Pancreas (tissue), 10 donors: ENCODE data around the gene TGFBR3L. TPM values are rescaled to one million over a fixed set of nuclear protein-coding genes. Genes with fewer than 3 reads are reported as not detected.

Experiments
- ATAC-seq, 4 donors: fragments of 200-7000 bp; cut with Tn5 transposase; one replicate each; pipeline versions ENCODE4 v1.8.0 to v1.9.1; 2020; ENCODE audit warnings: mild to moderate bottlenecking in 4 of 4, moderate library complexity in 4 of 4
- DNase-seq, 6 donors: peaks; one replicate each; pipeline ENCODE4 v3.0.0-alpha.2; 2020
- FAIRE-seq: peaks from 2 replicates; lab custom pipeline; 2012; peaks lifted over from hg19 to GRCh38; lab: Jason Lieb, UNC
- H3K27ac ChIP-seq, 4 donors: fragments of 200-600 bp; sonication (generic); 1 replicate in 3 of 4; 2 replicates in 1 of 4; pipeline versions ENCODE4 v1.5.0 to v1.8.0; 2020
- H3K27me3 ChIP-seq, 4 donors: fragments of 200-600 bp; one replicate each; pipeline ENCODE4 v1.8.0; 2021
- H3K36me3 ChIP-seq, 3 donors: fragments of 200-600 bp; sonication (generic) in 1 of 3; one replicate each; pipeline versions ENCODE4 v1.5.0 to v1.8.0; 2020 to 2021
- H3K4me1 ChIP-seq, 3 donors: fragments of 200-600 bp; one replicate each; pipeline ENCODE4 v1.8.0; 2021
- H3K4me3 ChIP-seq, 4 donors: fragments of 200-600 bp; sonication (generic) in 2 of 4; one replicate each; pipeline versions ENCODE4 v1.5.0 to v1.8.0; 2020 to 2021
- H3K9me3 ChIP-seq, 4 donors: fragments of 200-600 bp; one replicate each; pipeline ENCODE4 v1.8.0; 2021
- WGBS, 2 donors: extraction: QIAGEN DNeasy Blood & Tissue Kit; methylation state at CpG; one replicate each; pipeline ENCODE4 v1.1.7; 2013; 5-methylcytosine and 5-hydroxymethylcytosine counted together
- intact Hi-C, 3 donors: fragments of 100-400 bp; cut with DNase I; formaldehyde crosslinking; loops; one replicate each; pipeline versions ENCODE4 v1.11.1 to v1.14.2; 2022
- polyA plus RNA-seq, 2 donors: library from polyadenylated mRNA; stranded (reverse); fragments of 200-250 nt; gene quantifications; one replicate each; pipeline ENCODE4 v1.2.3, GENCODE V29; 2013
- total RNA-seq, 6 donors: library from RNA; stranded (reverse); fragmentation: NEBNext Ultra II Directional in 4 of 6; extraction: Animal tissue kit (Norgen Biotek cat#: 25700) in 4 of 6; gene quantifications; one replicate each; pipeline versions ENCODE4 v1.2.1 to v1.2.4, GENCODE V29; 2021 to 2023
- TF ChIP-seq, protein P1 (sequence below), 4 donors: fragments of 200-600 bp; sonication (generic) in 3 of 4; IDR thresholded peaks; one replicate each; pipeline versions ENCODE4 v1.5.0 to v1.8.0; 2021; ENCODE audit warnings: antibody characterized with exemption in 4 of 4
- donor health status: healthy with polysubstance abuse.
- donor health status: DM: no; HTN: no; CAD: no; lungs with moderate emphysema.
- donor health status: DM: no; HTN: no; CAD: no.
- donor health status: control.
- donor health status: control.
- donor health status: Bipolar disorder and iron deficiency.
- donor health status: DM: yes; HTN: yes; CAD: no.
- donor health status: DM: no; HTN: no; CAD: no.
- donor health status: DM: no; HTN: no; CAD: no.
- donor health status: DM: yes; HTN: yes; CAD: no.

Gene TGFBR3L
- 1 to 10 TPM in 1 of 6 donors, under 1 TPM in 4, not detected in 1; 0.16 to 1.1 (median 0.52) TPM for total RNA-seq
- polyA plus RNA-seq = 1 to 10 TPM in 1 of 2 donors, not detected in 1; 2.2 TPM

- DNase-seq (peak in 4 of 6 donors; percentile 8 to 82 (median 34)), FAIRE-seq (no peak), ATAC-seq (peak in 2 of 4 donors; percentile 1 to 3)
- Histone ChIP-seq H3K4me1 (peaks cover 0 to 18% (median 6%) of the 10 kb centered on the region in 3 donors), H3K27me3 (peaks cover 0 to 6% (median 0%) of the 10 kb centered on the region in 4 donors), H3K9me3 (no peaks in the 10 kb centered on the region), H3K27ac (no peak within 1 kb of the TSS), H3K4me3 (no peak within 1 kb of the TSS), H3K36me3 (peaks cover 4 to 29% (median 22%) of the 10 kb centered on the region in 3 donors)
- intact Hi-C loops = no loop called here
- TF ChIP-seq, protein P1, sequence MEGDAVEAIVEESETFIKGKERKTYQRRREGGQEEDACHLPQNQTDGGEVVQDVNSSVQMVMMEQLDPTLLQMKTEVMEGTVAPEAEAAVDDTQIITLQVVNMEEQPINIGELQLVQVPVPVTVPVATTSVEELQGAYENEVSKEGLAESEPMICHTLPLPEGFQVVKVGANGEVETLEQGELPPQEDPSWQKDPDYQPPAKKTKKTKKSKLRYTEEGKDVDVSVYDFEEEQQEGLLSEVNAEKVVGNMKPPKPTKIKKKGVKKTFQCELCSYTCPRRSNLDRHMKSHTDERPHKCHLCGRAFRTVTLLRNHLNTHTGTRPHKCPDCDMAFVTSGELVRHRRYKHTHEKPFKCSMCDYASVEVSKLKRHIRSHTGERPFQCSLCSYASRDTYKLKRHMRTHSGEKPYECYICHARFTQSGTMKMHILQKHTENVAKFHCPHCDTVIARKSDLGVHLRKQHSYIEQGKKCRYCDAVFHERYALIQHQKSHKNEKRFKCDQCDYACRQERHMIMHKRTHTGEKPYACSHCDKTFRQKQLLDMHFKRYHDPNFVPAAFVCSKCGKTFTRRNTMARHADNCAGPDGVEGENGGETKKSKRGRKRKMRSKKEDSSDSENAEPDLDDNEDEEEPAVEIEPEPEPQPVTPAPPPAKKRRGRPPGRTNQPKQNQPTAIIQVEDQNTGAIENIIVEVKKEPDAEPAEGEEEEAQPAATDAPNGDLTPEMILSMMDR (IDR thresholded peaks at IDR 0.05) = no peak
- 34 to 36% methylated on average over 12 of the region's 12 CpGs for WGBS, 2 donors
Observed at GRCh38 chr19:7914598-7915045, at the start of gene TGFBR3L. TGFBR3L (plus strand) TSS chr19:7914830.

- ATAC-seq (no peak), FAIRE-seq (no peak), DNase-seq (no peak)
- Histone ChIP-seq H3K27me3 (no peaks in the 10 kb centered on the region), H3K4me3 (no peak overlapping the region), H3K9me3 (no peaks in the 10 kb centered on the region), H3K27ac (no peak overlapping the region), H3K36me3 (no peaks in the 10 kb centered on the region), H3K4me1 (no peaks in the 10 kb centered on the region)
- intact Hi-C loops = no loop called here
- TF ChIP-seq, protein P1 (IDR thresholded peaks at IDR 0.05) = no peak
- 62 to 63% methylated on average over 10 of the region's 10 CpGs for WGBS, 2 donors
Observed at GRCh38 chr19:7865262-7865911, 49.2 kb upstream of the TGFBR3L start.

- no peak overlapping the region for H3K4me3 ChIP-seq
- intact Hi-C loops = no loop called here
- no peaks in the 10 kb centered on the region for H3K9me3 ChIP-seq
- H3K36me3 ChIP-seq = no peaks in the 10 kb centered on the region
- DNase-seq = peak in 1 of 6 donors; percentile 67
- TF ChIP-seq, protein P1 (IDR thresholded peaks at IDR 0.05) = no peak
- H3K27ac ChIP-seq = no peak overlapping the region
- H3K27me3 ChIP-seq = no peaks in the 10 kb centered on the region
- ATAC-seq = no peak
- WGBS, 2 donors = 63 to 70% methylated on average over 12 of the region's 12 CpGs
- FAIRE-seq = no peak
- no peaks in the 10 kb centered on the region for H3K4me1 ChIP-seq
Observed at GRCh38 chr19:7866399-7867091, 48.1 kb upstream of the TGFBR3L start.

GRCh38 chr19:7867092-7867844, 47.4 kb upstream of the TGFBR3L start:
- Histone ChIP-seq H3K36me3 (no peaks in the 10 kb centered on the region), H3K4me1 (no peaks in the 10 kb centered on the region), H3K27me3 (no peaks in the 10 kb centered on the region), H3K9me3 (no peaks in the 10 kb centered on the region), H3K27ac (no peak overlapping the region), H3K4me3 (no peak overlapping the region)
- intact Hi-C loops = no loop called here
- peak in 1 of 6 donors; percentile 58 for DNase-seq
- TF ChIP-seq, protein P1 (IDR thresholded peaks at IDR 0.05) = no peak
- WGBS, 2 donors = 85 to 92% methylated on average over 9 of the region's 9 CpGs
- no peak for FAIRE-seq
- no peak for ATAC-seq
